H9 (cell line): ENCODE results near the gene F2RL3. TPM values are rescaled to one million over a fixed set of nuclear protein-coding genes. Genes with fewer than 3 reads are reported as not detected.
A peak's percentile ranks its signal among the peaks of the same experiment; 100 is the strongest.

Experiments used
- DNase-seq: peaks from one replicate; pipeline ENCODE4 v3.0.0-alpha.2; 2017
- H2AFZ ChIP-seq: one replicate; pipeline ENCODE4 v1.6.1; 2013; ENCODE audit warnings: mild to moderate bottlenecking, low read length, control low read depth, moderate library complexity
- H2AK5ac ChIP-seq: 2 replicates; pipeline ENCODE4 v1.6.1; 2013; ENCODE audit warnings: low read length, control low read depth, mixed read lengths; ENCODE audit not compliant: insufficient read length
- H2BK120ac ChIP-seq: one replicate; pipeline ENCODE4 v1.6.1; 2013; ENCODE audit warnings: low read depth, mild to moderate bottlenecking, low read length, control low read depth, inconsistent platforms; ENCODE audit not compliant: poor library complexity, severe bottlenecking
- H2BK12ac ChIP-seq: 2 replicates; pipeline ENCODE4 v1.6.1; 2013; ENCODE audit warnings: low read length, control low read depth, mixed read lengths, low read depth; ENCODE audit not compliant: insufficient read length
- H2BK15ac ChIP-seq: 2 replicates; pipeline ENCODE4 v1.6.1; 2013; ENCODE audit warnings: low read depth, low read length, control low read depth
- H2BK20ac ChIP-seq: one replicate; pipeline ENCODE4 v1.6.1; 2013; ENCODE audit warnings: low read depth, mild to moderate bottlenecking, low read length, control low read depth, inconsistent platforms; ENCODE audit not compliant: poor library complexity, severe bottlenecking
- H2BK5ac ChIP-seq: 2 replicates; pipeline ENCODE4 v1.6.1; 2013; ENCODE audit warnings: low read length, control low read depth, mixed read lengths; ENCODE audit not compliant: insufficient read length
- H3K14ac ChIP-seq: 2 replicates; pipeline ENCODE4 v1.6.1; 2013; ENCODE audit warnings: low read length, control low read depth; ENCODE audit not compliant: insufficient read depth
- H3K18ac ChIP-seq: 2 replicates; pipeline ENCODE4 v1.6.1; 2013; ENCODE audit warnings: low read depth, mild to moderate bottlenecking, mixed read lengths, low read length, control low read depth; ENCODE audit not compliant: insufficient read length
- H3K23ac ChIP-seq: 2 replicates; pipeline ENCODE4 v1.6.1; 2013; ENCODE audit warnings: low read length, control low read depth, mixed read lengths, low read depth; ENCODE audit not compliant: insufficient read length
- H3K23me2 ChIP-seq: 2 replicates; pipeline ENCODE4 v1.6.1; 2013; ENCODE audit warnings: low read depth, mild to moderate bottlenecking, mixed read lengths, low read length, control low read depth; ENCODE audit not compliant: insufficient read length, poor library complexity, severe bottlenecking
- H3K27ac ChIP-seq: 2 replicates; pipeline ENCODE4 v1.5.1; 2013; ENCODE audit warnings: low read length, control low read depth, mixed read lengths, low read depth; ENCODE audit not compliant: insufficient read length
- H3K27me3 ChIP-seq: 2 replicates; pipeline ENCODE4 v1.6.1; 2013; ENCODE audit warnings: low read length, control low read depth, inconsistent platforms; ENCODE audit not compliant: insufficient read depth
- H3K4ac ChIP-seq: 2 replicates; pipeline ENCODE4 v1.6.1; 2013; ENCODE audit warnings: low read depth, mild to moderate bottlenecking, control low read depth, inconsistent platforms, low read length, moderate library complexity
- H3K4me1 ChIP-seq: 2 replicates; pipeline ENCODE4 v1.6.1; 2013; ENCODE audit warnings: low read length, control low read depth, inconsistent platforms; ENCODE audit not compliant: insufficient read depth
- H3K4me2 ChIP-seq: 2 replicates; pipeline ENCODE4 v1.6.1; 2013; ENCODE audit warnings: low read length, control low read depth, mixed read lengths; ENCODE audit not compliant: insufficient read length, insufficient read depth
- H3K56ac ChIP-seq: 2 replicates; pipeline ENCODE4 v1.6.1; 2013; ENCODE audit warnings: low read depth, mild to moderate bottlenecking, mixed read lengths, low read length, control low read depth; ENCODE audit not compliant: insufficient read length
- H3K79me1 ChIP-seq: 2 replicates; pipeline ENCODE4 v1.6.1; 2013; ENCODE audit warnings: low read depth, mild to moderate bottlenecking, moderate library complexity, low read length, control low read depth, inconsistent platforms; ENCODE audit not compliant: insufficient read depth, poor library complexity, severe bottlenecking
- H3K79me2 ChIP-seq: 2 replicates; pipeline ENCODE4 v1.6.1; 2013; ENCODE audit warnings: low read length, control low read depth, inconsistent platforms; ENCODE audit not compliant: insufficient read depth
- H3K9ac ChIP-seq: 2 replicates; pipeline ENCODE4 v1.6.1; 2013; ENCODE audit warnings: low read length, control low read depth, mixed read lengths; ENCODE audit not compliant: insufficient read length; ENCODE audit errors: extremely low read depth
- H3K9me3 ChIP-seq: one replicate; pipeline ENCODE4 v1.6.1; 2013; ENCODE audit warnings: low read depth, low read length, inconsistent platforms; ENCODE audit not compliant: control insufficient read depth
- H3T11ph ChIP-seq: one replicate; pipeline ENCODE4 v1.6.1; 2013; ENCODE audit warnings: mild to moderate bottlenecking, low read length, control low read depth, inconsistent platforms
- H4K20me1 ChIP-seq: one replicate; pipeline ENCODE4 v1.6.1; 2013; ENCODE audit not compliant: control insufficient read depth, insufficient read length, insufficient read depth
- H4K5ac ChIP-seq: 2 replicates; pipeline ENCODE4 v1.6.1; 2013; ENCODE audit warnings: low read depth, mild to moderate bottlenecking, mixed read lengths, low read length, control low read depth; ENCODE audit not compliant: insufficient read length
- H4K8ac ChIP-seq: replicated peaks from 2 replicates; pipeline ENCODE4 v1.6.1; 2013; ENCODE audit warnings: low read length, control low read depth, mixed read lengths, low read depth; ENCODE audit not compliant: insufficient read length
- H4K91ac ChIP-seq: 2 replicates; pipeline ENCODE4 v1.6.1; 2013; ENCODE audit warnings: low read depth, mild to moderate bottlenecking, moderate library complexity, mixed read lengths, low read length, control low read depth; ENCODE audit not compliant: insufficient read length
- H3K27ac Mint-ChIP-seq, 3 experiments: 2 replicates in 2 of 3; 3 replicates in 1 of 3; pipeline ENCODE4 v1.8.0; 2020 to 2021; ENCODE audit warnings: mixed read lengths in 3 of 3, mild to moderate bottlenecking in 1 of 3, moderate library complexity in 1 of 3
- H3K27me3 Mint-ChIP-seq: 2 replicates; pipeline ENCODE4 v1.8.0; 2021; ENCODE audit warnings: low read depth, mild to moderate bottlenecking, moderate library complexity, mixed read lengths
- H3K36me3 Mint-ChIP-seq, 3 experiments: 2 replicates in 2 of 3; 3 replicates in 1 of 3; pipeline ENCODE4 v1.8.0; 2020 to 2021; ENCODE audit warnings: low read depth in 3 of 3, mixed read lengths in 3 of 3; ENCODE audit not compliant: insufficient read depth in 1 of 3
- H3K4me1 Mint-ChIP-seq, 2 experiments: 2 replicates each; pipeline ENCODE4 v1.8.0; 2020; ENCODE audit warnings: mixed read lengths in 2 of 2
- H3K4me3 Mint-ChIP-seq, 2 experiments: 2 replicates in 1 of 2; 3 replicates in 1 of 2; pipeline ENCODE4 v1.8.0; 2020 to 2021; ENCODE audit warnings: mild to moderate bottlenecking in 2 of 2, mixed read lengths in 2 of 2, moderate library complexity in 1 of 2
- H3K9me3 Mint-ChIP-seq, 2 experiments: 2 replicates in 1 of 2; 3 replicates in 1 of 2; pipeline ENCODE4 v1.8.0; 2020; ENCODE audit warnings: mild to moderate bottlenecking in 2 of 2, mixed read lengths in 2 of 2, moderate library complexity in 1 of 2
- WGBS: extraction: QIAGEN DNeasy Blood & Tissue Kit; methylation state at CpG from one replicate; pipeline ENCODE4 v1.1.7; 2013; ENCODE audit warnings: missing lambda C conversion rate, low lambda C conversion rate, mixed read lengths; ENCODE audit not compliant: insufficient read length; ENCODE audit errors: extremely low coverage; 5-methylcytosine and 5-hydroxymethylcytosine counted together
- total RNA-seq: library from RNA; stranded (reverse); gene quantifications from 2 replicates; pipeline ENCODE4 v1.2.1, GENCODE V29; 2021
- TF ChIP-seq, protein P1 (sequence below): fragments of 200-600 bp; sonication (generic); conservative IDR thresholded peaks from 3 replicates; pipeline ENCODE4 v1.8.0; 2021; ENCODE audit warnings: antibody characterized with exemption, mild to moderate bottlenecking

Gene F2RL3
- total RNA-seq, 1 experiment from 2014 or later, result not detected

DNA sequence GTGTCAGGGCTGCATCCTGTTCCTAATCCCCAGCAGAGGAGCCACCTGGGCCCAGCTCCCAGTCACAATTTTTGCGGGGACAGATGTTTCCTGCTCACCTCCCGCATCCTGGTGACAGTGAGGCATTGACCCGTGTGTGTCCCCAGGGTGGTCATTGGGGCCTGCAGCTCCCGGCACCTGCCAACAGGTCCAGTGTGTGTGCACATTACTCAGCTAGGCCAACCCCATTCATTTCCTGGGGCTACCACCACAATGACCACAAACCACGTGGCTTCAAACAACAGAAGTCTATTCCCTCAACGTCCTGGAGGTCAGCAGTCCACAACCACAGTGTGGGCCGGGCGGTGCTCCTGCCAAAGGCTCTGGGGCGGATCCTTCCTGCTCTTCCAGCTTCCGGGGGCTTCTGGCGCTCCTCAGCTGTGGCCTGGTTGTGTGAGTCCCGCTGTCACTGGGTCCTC, 11.9 kb upstream of the F2RL3 start:
- H4K20me1 ChIP-seq, result no peaks in the 10 kb centered on the region
- H4K91ac ChIP-seq, result no peak overlapping the region
- H3K4me3 Mint-ChIP-seq, result no peak overlapping the region
- H3K23ac ChIP-seq, result no peak overlapping the region
- H3K79me2 ChIP-seq, result peaks cover 5% of the 10 kb centered on the region; the same call in 1 of the 2 replicates
- peak overlapping the region in 1 of 3 experiments; percentile 55; a peak in 1 of 7 replicates for H3K27ac Mint-ChIP-seq
- no peak overlapping the region for H2AK5ac ChIP-seq
- H3K14ac ChIP-seq, result no peak overlapping the region
- H2AFZ ChIP-seq, result no peak overlapping the region
- no peaks in the 10 kb centered on the region for H3K4me1 ChIP-seq
- H3K79me1 ChIP-seq, result peaks cover 2% of the 10 kb centered on the region
- no peak overlapping the region for H3K4ac ChIP-seq
- H2BK12ac ChIP-seq, result no peak overlapping the region
- peaks cover 2% of the 10 kb centered on the region for H3K27me3 Mint-ChIP-seq
- H2BK15ac ChIP-seq, result no peak overlapping the region
- no peak overlapping the region for H2BK5ac ChIP-seq
- H3K9ac ChIP-seq, result no peak overlapping the region
- DNase-seq, result no peak
- H3K9me3 ChIP-seq, result peaks cover 2% of the 10 kb centered on the region
- H3K36me3 Mint-ChIP-seq, result peaks cover 62 to 83% (median 73%) of the 10 kb centered on the region in 3 experiments
- H4K5ac ChIP-seq, result no peak overlapping the region
- H2BK20ac ChIP-seq, result no peak overlapping the region
- no peak overlapping the region for H3K27ac ChIP-seq
- no peak overlapping the region for H3K18ac ChIP-seq
- H3K27me3 ChIP-seq, result no peaks in the 10 kb centered on the region
- H4K8ac ChIP-seq, result no peak overlapping the region
- peaks cover 13 to 23% of the 10 kb centered on the region in 2 experiments for H3K9me3 Mint-ChIP-seq
- no CpG with 5 or more reads among the region's 12 CpGs for WGBS
- H3K4me1 Mint-ChIP-seq, result no peaks in the 10 kb centered on the region
- H3T11ph ChIP-seq, result no peak overlapping the region
- no peaks in the 10 kb centered on the region for H3K23me2 ChIP-seq
- H3K56ac ChIP-seq, result no peak overlapping the region
- no peak overlapping the region for H2BK120ac ChIP-seq
- H3K4me2 ChIP-seq, result no peak overlapping the region
- TF ChIP-seq, protein P1, sequence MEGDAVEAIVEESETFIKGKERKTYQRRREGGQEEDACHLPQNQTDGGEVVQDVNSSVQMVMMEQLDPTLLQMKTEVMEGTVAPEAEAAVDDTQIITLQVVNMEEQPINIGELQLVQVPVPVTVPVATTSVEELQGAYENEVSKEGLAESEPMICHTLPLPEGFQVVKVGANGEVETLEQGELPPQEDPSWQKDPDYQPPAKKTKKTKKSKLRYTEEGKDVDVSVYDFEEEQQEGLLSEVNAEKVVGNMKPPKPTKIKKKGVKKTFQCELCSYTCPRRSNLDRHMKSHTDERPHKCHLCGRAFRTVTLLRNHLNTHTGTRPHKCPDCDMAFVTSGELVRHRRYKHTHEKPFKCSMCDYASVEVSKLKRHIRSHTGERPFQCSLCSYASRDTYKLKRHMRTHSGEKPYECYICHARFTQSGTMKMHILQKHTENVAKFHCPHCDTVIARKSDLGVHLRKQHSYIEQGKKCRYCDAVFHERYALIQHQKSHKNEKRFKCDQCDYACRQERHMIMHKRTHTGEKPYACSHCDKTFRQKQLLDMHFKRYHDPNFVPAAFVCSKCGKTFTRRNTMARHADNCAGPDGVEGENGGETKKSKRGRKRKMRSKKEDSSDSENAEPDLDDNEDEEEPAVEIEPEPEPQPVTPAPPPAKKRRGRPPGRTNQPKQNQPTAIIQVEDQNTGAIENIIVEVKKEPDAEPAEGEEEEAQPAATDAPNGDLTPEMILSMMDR, result no peak
